Gastrocnemius medialis (tissue), 4 donors: ENCODE measurements around the gene AKR1C3.

ENCODE experiments used
- POLR2A ChIP-seq, 2 donors: fragments of 450-650 bp; IDR thresholded peaks; one replicate each; pipeline ENCODE4 v1.6.1; 2017; ENCODE audit warnings: antibody characterized with exemption in 2 of 2, mild to moderate bottlenecking in 2 of 2, moderate library complexity in 2 of 2
- TF ChIP-seq, protein P1 (sequence below), 5 experiments: fragments of 450-650 bp in 3 of 5; fragments of 200-600 bp in 2 of 5; sonication (generic) in 2 of 5; IDR thresholded peaks in 4 of 5; conservative IDR thresholded peaks in 1 of 5; 1 replicate in 4 of 5; 2 replicates in 1 of 5; pipeline ENCODE4 v1.5.1; 2016 to 2019; ENCODE audit warnings: antibody characterized with exemption in 5 of 5, mild to moderate bottlenecking in 3 of 5, moderate library complexity in 3 of 5

DNA sequence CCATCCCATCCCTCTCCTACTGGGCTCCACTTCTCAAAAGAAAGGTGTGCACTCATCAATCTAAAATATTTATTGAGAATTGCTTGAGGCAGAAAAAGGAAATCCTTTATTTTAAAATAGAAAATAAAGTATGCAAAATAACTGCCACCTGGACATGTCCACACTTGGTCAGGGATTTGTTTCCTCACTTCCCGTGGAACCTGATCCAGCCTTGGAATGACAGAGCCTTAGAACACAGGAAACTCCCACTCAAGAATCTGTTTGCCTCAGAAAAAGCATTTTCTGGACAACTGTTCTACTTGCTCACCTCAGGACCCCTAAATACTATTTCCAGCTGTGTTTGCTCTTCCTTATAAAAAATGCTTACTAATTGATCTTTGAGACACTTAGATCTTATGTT lies 61.7 kb downstream of the AKR1C3 start:
- TF ChIP-seq, protein P1, sequence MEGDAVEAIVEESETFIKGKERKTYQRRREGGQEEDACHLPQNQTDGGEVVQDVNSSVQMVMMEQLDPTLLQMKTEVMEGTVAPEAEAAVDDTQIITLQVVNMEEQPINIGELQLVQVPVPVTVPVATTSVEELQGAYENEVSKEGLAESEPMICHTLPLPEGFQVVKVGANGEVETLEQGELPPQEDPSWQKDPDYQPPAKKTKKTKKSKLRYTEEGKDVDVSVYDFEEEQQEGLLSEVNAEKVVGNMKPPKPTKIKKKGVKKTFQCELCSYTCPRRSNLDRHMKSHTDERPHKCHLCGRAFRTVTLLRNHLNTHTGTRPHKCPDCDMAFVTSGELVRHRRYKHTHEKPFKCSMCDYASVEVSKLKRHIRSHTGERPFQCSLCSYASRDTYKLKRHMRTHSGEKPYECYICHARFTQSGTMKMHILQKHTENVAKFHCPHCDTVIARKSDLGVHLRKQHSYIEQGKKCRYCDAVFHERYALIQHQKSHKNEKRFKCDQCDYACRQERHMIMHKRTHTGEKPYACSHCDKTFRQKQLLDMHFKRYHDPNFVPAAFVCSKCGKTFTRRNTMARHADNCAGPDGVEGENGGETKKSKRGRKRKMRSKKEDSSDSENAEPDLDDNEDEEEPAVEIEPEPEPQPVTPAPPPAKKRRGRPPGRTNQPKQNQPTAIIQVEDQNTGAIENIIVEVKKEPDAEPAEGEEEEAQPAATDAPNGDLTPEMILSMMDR (IDR thresholded peaks at IDR 0.05 in 4 of 5, conservative IDR thresholded peaks at IDR 0.05 in 1 of 5) = no peak
- TF ChIP-seq POLR2A (IDR thresholded peaks at IDR 0.05) = no peak
